Ramos (cell line): ENCODE results near the gene ENDOU.
"Not testable (repeated sequence)": the region's sequence is repeated elsewhere in the genome, so short reads cannot be mapped to it uniquely, and the experiment has no call there.

Experiments
- in situ Hi-C: fragments of 300-500 bp; cut with MboI; formaldehyde crosslinking; loops from one replicate; pipeline ENCODE4 v1.14.3; 2022; ENCODE audit warnings: low sequenced_read_pairs; ENCODE audit not compliant: unreplicated experiment

The ENDOU gene

GRCh38 chr12:47704719-47705118 lies 20.6 kb downstream of the ENDOU start:
- in situ Hi-C loops, result no loop called here

GRCh38 chr12:47700263-47700662 lies 25.0 kb downstream of the ENDOU start:
- in situ Hi-C loops, result no loop called here

GRCh38 chr12:47698631-47699030 lies 26.7 kb downstream of the ENDOU start:
- in situ Hi-C loops, result no loop called here

- in situ Hi-C loops, result no loop called here
Observed at GRCh38 chr12:47698055-47698454, 27.2 kb downstream of the ENDOU start.

GRCh38 chr12:47689215-47689614 lies 36.1 kb downstream of the ENDOU start:
- in situ Hi-C loops, result no loop called here

- in situ Hi-C loops, result no loop called here
Observed at GRCh38 chr12:47687636-47688035, 37.7 kb downstream of the ENDOU start.

- in situ Hi-C loops, result no loop called here
Observed at GRCh38 chr12:47686645-47687240, 38.5 kb downstream of the ENDOU start.

- in situ Hi-C loops, result no loop called here
Observed at GRCh38 chr12:47679785-47680184, 45.5 kb downstream of the ENDOU start.

GRCh38 chr12:47672068-47672467 lies 53.2 kb downstream of the ENDOU start:
- in situ Hi-C loops, result no loop called here

- in situ Hi-C loops, result not testable (repeated sequence)
Observed at GRCh38 chr12:47667935-47668334, 57.4 kb downstream of the ENDOU start.
